Transverse colon (tissue), 4 donors: ENCODE measurements around the gene KMT2C. TPM values are rescaled to one million over a fixed set of nuclear protein-coding genes. Genes with fewer than 3 reads are reported as not detected.

Experiments
- DNase-seq: peaks from one replicate; pipeline ENCODE4 v3.0.0-alpha.2; 2019
- H3K27ac ChIP-seq, 4 donors: fragments of 200-600 bp; sonication (generic); 2 replicates each; pipeline ENCODE4 v1.5.1; 2016 to 2018; ENCODE audit warnings: inconsistent platforms in 4 of 4
- H3K27me3 ChIP-seq: fragments of 200-600 bp; sonication (generic); 2 replicates; pipeline ENCODE4 v1.5.1; 2017; ENCODE audit warnings: inconsistent platforms
- H3K36me3 ChIP-seq, 4 donors: fragments of 200-600 bp; sonication (generic); 2 replicates each; pipeline ENCODE4 v1.5.1; 2017 to 2019; ENCODE audit warnings: inconsistent platforms in 4 of 4
- H3K4me1 ChIP-seq, 4 donors: fragments of 200-600 bp; sonication (generic); 2 replicates each; pipeline ENCODE4 v1.5.1; 2017 to 2020; ENCODE audit warnings: inconsistent platforms in 4 of 4
- H3K4me3 ChIP-seq, 4 donors: fragments of 200-600 bp; sonication (generic); 1 replicate in 1 of 4; 2 replicates in 3 of 4; pipeline versions ENCODE4 v1.5.1 to v1.6.1; 2017 to 2019; ENCODE audit warnings: inconsistent platforms in 4 of 4
- H3K9me3 ChIP-seq, 2 donors: fragments of 200-600 bp; sonication (generic); 2 replicates each; pipeline ENCODE4 v1.5.1; 2017 to 2019; ENCODE audit warnings: inconsistent platforms in 2 of 2
- EP300 ChIP-seq: sonication (generic); formaldehyde crosslinking; IDR thresholded peaks from one replicate; pipeline ENCODE4 v1.6.1; 2017; ENCODE audit warnings: antibody characterized with exemption, low read depth
- POLR2A ChIP-seq: fragments of 450-650 bp; IDR thresholded peaks from one replicate; pipeline ENCODE4 v1.6.1; 2016; ENCODE audit warnings: antibody characterized with exemption, mild to moderate bottlenecking, moderate library complexity
- POLR2AphosphoS5 ChIP-seq, 3 donors: sonication (generic); formaldehyde crosslinking; IDR thresholded peaks; one replicate each; pipeline ENCODE4 v1.6.1; 2016; ENCODE audit warnings: antibody characterized with exemption in 3 of 3
- WGBS, 2 donors: methylation state at CpG; one replicate each; pipeline ENCODE4 v1.1.5; 2018; ENCODE audit warnings: low coverage in 1 of 2; 5-methylcytosine and 5-hydroxymethylcytosine counted together
- in situ Hi-C, 4 donors: fragments of 200-750 bp; cut with MboI; loops; one replicate each; pipeline versions ENCODE4 v1.15.0 to v1.15.1; 2017; ENCODE audit warnings: low sequenced_read_pairs in 3 of 4, low pct_ligation_motif_present in 1 of 4, low pct_unique_long_range_greater_than_20kb in 1 of 4
- intact Hi-C: fragments of 100-400 bp; cut with DNase I; formaldehyde crosslinking; loops from one replicate; pipeline ENCODE4 v1.15.1; 2023; ENCODE audit warnings: low total_unique reads
- total RNA-seq, 4 donors: library from RNA; depleted of rRNA; stranded (reverse); fragments of >200 nt; gene quantifications; one replicate each; pipeline ENCODE4 v1.1.0, GENCODE V29; 2016
- TF ChIP-seq, protein P1 (sequence below), 5 experiments: fragments of 200-600 bp in 3 of 5; fragments of 450-650 bp in 2 of 5; sonication (generic) in 3 of 5; IDR thresholded peaks; 1 replicate in 2 of 5; 2 replicates in 3 of 5; pipeline ENCODE4 v1.5.1; 2016 to 2017; ENCODE audit warnings: antibody characterized with exemption in 5 of 5, inconsistent platforms in 3 of 5, mild to moderate bottlenecking in 2 of 5, moderate library complexity in 1 of 5

The KMT2C gene
- total RNA-seq, 4 donors from 2014 or later = 72.6 to 99.5 (median 83.8) TPM

DNA sequence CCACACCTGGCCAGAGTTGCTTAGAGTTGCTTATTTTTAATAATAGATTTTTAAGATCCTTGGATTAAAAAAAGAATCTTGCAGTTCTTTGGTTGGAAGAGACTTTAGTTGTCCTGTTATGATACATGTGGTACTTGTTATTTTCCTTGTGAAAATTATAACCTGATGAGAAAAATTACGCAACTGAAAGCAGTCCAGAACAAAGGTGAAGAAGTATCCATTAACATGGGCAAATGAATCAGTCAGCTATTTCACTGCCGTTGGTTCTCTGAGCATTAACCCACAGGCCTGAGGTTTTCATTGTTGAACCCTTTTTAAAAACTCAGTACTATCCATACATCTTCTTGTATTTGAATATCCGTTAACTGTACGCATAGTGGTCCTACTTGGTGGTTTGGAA, 342.1 kb downstream of the KMT2C start:
- 92 to 97% methylated on average over 4 of the region's 4 CpGs for WGBS, 2 donors
- H3K36me3 ChIP-seq = no peaks in the 10 kb centered on the region
- in situ Hi-C loops = no loop called here
- no peak overlapping the region for H3K4me3 ChIP-seq
- intact Hi-C loops = no loop called here
- peaks cover 8 to 13% of the 10 kb centered on the region in 2 donors for H3K9me3 ChIP-seq
- DNase-seq = no peak
- H3K4me1 ChIP-seq = no peaks in the 10 kb centered on the region
- no peak overlapping the region for H3K27ac ChIP-seq
- TF ChIP-seq POLR2A = no peak
- TF ChIP-seq, protein P1, sequence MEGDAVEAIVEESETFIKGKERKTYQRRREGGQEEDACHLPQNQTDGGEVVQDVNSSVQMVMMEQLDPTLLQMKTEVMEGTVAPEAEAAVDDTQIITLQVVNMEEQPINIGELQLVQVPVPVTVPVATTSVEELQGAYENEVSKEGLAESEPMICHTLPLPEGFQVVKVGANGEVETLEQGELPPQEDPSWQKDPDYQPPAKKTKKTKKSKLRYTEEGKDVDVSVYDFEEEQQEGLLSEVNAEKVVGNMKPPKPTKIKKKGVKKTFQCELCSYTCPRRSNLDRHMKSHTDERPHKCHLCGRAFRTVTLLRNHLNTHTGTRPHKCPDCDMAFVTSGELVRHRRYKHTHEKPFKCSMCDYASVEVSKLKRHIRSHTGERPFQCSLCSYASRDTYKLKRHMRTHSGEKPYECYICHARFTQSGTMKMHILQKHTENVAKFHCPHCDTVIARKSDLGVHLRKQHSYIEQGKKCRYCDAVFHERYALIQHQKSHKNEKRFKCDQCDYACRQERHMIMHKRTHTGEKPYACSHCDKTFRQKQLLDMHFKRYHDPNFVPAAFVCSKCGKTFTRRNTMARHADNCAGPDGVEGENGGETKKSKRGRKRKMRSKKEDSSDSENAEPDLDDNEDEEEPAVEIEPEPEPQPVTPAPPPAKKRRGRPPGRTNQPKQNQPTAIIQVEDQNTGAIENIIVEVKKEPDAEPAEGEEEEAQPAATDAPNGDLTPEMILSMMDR (IDR thresholded peaks at IDR 0.05) = no peak
- TF ChIP-seq EP300 = no peak
- no peak for TF ChIP-seq POLR2AphosphoS5 (IDR thresholded peaks at IDR 0.05)
- no peaks in the 10 kb centered on the region for H3K27me3 ChIP-seq

DNA sequence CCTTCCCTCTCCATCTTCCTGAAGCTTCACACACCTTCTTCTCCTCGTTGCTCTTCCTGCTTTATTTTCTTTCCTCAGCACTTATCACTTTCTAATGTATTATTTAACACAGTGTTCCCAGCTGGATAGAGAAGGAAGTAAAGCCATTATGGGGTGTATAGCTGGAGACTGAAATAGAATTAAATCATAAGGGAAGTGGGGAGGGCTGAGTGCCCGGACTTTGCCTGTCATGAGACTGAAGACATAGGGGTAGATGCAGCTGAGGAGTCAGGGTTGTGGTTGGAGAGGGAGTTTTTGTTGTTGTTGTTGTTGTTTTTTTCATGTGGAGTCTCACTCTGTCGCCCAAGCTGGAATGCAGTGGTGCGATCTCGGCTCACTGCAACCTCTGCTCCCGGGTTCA, 345.1 kb downstream of the KMT2C start:
- TF ChIP-seq EP300 = no peak

DNA sequence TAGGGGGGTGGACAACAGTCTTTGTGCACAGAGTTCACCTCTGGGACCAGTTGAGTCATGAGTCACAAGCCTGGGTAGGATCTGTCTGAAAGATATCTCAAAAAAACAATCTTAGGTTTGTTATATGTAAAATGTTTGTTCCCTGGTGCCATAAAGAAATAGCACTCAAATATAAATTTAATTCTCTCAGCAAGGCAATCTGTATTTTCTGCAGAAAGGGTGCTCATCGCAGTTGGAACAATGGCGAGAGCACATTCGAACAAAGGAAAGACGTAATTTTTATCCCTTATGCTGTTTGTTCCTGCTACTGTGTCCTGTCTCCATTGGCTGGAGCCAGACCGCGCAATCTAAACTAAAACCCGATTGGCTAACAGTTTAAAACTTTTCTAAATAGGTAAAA, 346.6 kb downstream of the KMT2C start:
- Histone ChIP-seq H3K9me3 (peaks cover 11 to 16% of the 10 kb centered on the region in 2 donors), H3K27me3 (no peaks in the 10 kb centered on the region), H3K4me3 (no peak overlapping the region), H3K36me3 (no peaks in the 10 kb centered on the region), H3K27ac (no peak overlapping the region), H3K4me1 (no peaks in the 10 kb centered on the region)
- in situ Hi-C loops = no loop called here
- intact Hi-C loops = no loop called here
- no peak for DNase-seq
- TF ChIP-seq POLR2AphosphoS5 (IDR thresholded peaks at IDR 0.05) (no peak), EP300 (no peak), POLR2A (no peak)
- TF ChIP-seq, protein P1 (IDR thresholded peaks at IDR 0.05) = no peak
- 97% methylated on average over 7 of the region's 7 CpGs for WGBS, 2 donors

More for the DNA sequence above, 345.1 kb downstream of the KMT2C start:
- no peak overlapping the region for H3K27ac ChIP-seq
- 83 to 84% methylated on average over 2 to 6 of the region's 6 CpGs for WGBS, 2 donors
- no peak for DNase-seq
- intact Hi-C loops = no loop called here
- H3K4me1 ChIP-seq = no peaks in the 10 kb centered on the region
- no peaks in the 10 kb centered on the region for H3K36me3 ChIP-seq
- H3K27me3 ChIP-seq = no peaks in the 10 kb centered on the region
- H3K9me3 ChIP-seq = peaks cover 11 to 16% of the 10 kb centered on the region in 2 donors
- in situ Hi-C loops = no loop called here
- H3K4me3 ChIP-seq = no peak overlapping the region

DNA sequence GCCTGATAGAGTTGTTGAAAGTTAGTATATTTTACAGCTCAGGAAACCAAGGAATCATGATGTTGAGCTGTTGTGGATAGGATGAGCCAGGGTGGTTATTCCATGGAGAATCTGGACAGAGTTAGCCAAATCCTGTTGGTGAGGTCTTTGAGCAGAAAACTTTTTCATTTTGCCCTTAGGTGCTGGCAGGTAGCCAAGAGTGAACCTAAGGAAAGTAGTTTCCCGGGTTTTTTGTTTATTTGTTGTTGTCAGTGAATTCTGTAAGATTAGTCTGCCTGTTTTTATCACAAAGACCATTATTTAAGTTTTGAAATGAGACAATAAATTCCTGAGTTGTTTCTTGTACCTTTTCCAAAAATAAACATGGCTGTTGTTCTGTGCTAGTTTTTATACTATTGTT, 349.3 kb downstream of the KMT2C start:
- no peaks in the 10 kb centered on the region for H3K36me3 ChIP-seq
- intact Hi-C loops = no loop called here

More for the DNA sequence above, 349.3 kb downstream of the KMT2C start:
- Histone ChIP-seq H3K9me3 (peaks cover 11 to 16% of the 10 kb centered on the region in 2 donors), H3K27me3 (no peaks in the 10 kb centered on the region), H3K4me3 (no peak overlapping the region), H3K4me1 (peaks cover 0 to 2% (median 0%) of the 10 kb centered on the region in 4 donors), H3K27ac (no peak overlapping the region)
- no peak for DNase-seq
- no peak for TF ChIP-seq POLR2A
- no peak for TF ChIP-seq EP300
- TF ChIP-seq, protein P1 (IDR thresholded peaks at IDR 0.05) = no peak
- TF ChIP-seq POLR2AphosphoS5 (IDR thresholded peaks at IDR 0.05) = no peak
- in situ Hi-C loops = no loop called here
- WGBS, 2 donors = 45 to 53% methylated on average over 1 of the region's 1 CpG
